GM19238 (cell line): ENCODE results near the gene SLC41A2.

Source experiments
- DNase-seq: peaks from one replicate; pipeline ENCODE4 v3.0.0; 2011; ENCODE audit warnings: low spot score; ENCODE audit not compliant: insufficient read length

SLC41A2 gene

GRCh38 chr12:104930388-104931326 lies 27.4 kb downstream of the SLC41A2 start:
- peak; percentile 24 for DNase-seq

GRCh38 chr12:104929977-104930376 lies 28.1 kb downstream of the SLC41A2 start:
- no peak for DNase-seq

- DNase-seq = no peak
Measured at GRCh38 chr12:104929368-104929767, 28.7 kb downstream of the SLC41A2 start.

- DNase-seq = no peak
Measured at GRCh38 chr12:104928036-104928745, 29.9 kb downstream of the SLC41A2 start.

GRCh38 chr12:104925501-104925900 lies 32.6 kb downstream of the SLC41A2 start:
- DNase-seq = no peak

GRCh38 chr12:104921340-104921739 lies 36.8 kb downstream of the SLC41A2 start:
- no peak for DNase-seq

GRCh38 chr12:104911942-104912341 lies 46.1 kb downstream of the SLC41A2 start:
- no peak for DNase-seq

GRCh38 chr12:104910196-104910840 lies 47.8 kb downstream of the SLC41A2 start:
- DNase-seq = no peak

- no peak for DNase-seq
Measured at GRCh38 chr12:104909761-104910160, 48.3 kb downstream of the SLC41A2 start.
